Activated naive CD4-positive, alpha-beta T cell treated with anti-CD3 and anti-CD28 coated beads, Interleukin-2, amount 10 ng/mL, durations not matched to agents 5 hours and 36 hours (primary cell): ENCODE results near the gene ZNF480. TPM values are rescaled to one million over a fixed set of nuclear protein-coding genes. Genes with fewer than 3 reads are reported as not detected.

Experiments used
- microRNA-seq: library from miRNA; unstranded; fragments of <30 nt; microRNA quantifications from one replicate; pipeline ENCODE4 v1.2.0, GENCODE V29; 2022; ENCODE audit warnings: borderline microRNAs expressed, borderline replicate concordance
- total RNA-seq, 2 experiments: library from RNA; stranded (reverse); gene quantifications; one replicate each; pipeline ENCODE4 v1.2.3, GENCODE V29; 2021

The ZNF480 gene
- total RNA-seq, result 10 to 100 TPM; 16.3 to 19.8 TPM

DNA sequence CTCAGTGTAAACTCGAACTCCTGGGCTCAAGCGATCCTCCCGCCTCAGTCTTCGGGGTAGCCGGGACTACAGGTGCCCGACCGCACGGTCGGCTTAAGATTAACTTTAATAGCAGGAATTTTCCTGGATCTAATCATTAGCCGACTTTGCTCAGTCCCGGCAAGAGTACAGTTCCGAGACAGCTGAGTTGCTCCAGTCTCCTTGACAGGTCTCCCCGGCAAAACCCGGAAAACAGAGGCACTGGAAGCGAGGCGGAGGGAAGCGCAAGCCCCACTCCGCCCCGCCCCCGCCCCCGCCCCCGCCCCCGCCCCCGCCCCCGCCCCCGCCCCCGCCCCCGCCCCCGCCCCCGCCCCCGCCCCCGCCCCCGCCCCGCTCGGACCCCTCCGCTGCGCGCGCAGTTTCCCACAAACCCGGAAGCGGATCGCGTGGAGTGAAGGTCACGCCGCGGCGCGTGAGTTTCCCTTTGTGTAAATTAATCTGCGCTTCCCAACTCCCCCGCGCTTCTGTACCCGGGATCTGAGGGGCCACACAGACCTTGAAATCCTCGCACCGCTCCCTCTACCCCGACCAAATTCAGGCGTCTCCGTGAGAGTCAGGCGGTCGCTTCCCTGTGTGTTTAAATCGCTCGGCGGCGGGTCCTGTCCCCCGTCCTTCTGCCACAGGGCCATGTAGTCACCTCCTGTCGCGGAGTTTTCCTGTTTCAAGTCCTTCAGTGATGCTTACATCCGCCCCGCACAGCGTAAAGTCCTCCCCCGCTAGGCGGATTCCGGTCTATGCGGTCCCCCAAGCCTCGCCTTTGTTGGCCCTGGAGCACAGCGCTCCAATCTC is at the start of gene ZNF480:
Gene ZNF480, plus strand, starts transcription at position 397 of the 828 bp plus-strand sequence. CDS start 3,244 bp downstream, outside the sequence.

DNA sequence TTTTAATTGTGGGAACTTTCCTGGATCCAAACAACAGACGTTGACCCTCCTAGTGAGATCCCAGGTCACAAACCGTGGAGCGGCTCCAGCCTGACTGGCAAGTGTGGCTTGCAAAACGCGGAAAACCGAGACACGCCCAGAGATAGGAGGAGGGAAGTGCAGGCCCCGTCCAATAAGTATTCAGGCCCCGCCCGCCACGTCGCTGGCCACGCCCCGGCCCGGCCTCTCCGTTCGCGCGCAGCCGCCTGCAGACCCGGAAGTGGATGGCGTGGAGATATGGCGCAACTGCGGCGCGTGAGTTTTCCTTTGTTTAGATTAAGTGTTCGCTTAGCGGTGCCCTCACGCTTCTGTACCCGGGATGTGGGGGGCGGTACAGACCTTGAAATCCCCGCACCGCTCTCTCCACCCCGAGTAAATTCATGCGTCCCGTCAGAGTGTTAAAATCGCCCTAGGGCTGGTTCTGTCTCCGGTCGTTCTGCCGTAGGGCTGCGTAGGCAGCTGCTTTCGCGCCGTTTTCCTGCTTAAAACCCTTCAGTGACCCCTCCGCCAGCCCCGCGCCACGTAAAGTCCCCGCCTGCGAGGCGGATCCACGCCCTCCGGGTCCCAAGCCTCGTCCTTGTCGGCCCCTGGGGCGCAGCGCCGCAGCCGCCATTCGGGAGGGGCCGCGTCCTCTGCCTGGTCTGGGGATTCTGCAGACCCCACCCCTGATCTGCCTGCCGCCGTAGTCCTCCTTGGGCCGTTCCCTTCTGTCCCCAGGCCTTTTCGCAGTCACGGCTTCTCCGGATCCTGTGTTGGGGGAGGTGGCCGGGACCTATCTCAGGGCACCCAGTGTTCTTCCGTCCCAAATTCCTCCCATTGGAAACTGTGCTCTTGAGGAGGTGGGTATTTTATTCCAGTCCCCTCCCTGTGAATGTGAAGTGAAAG is 27.4 kb upstream of the ZNF480 start, which contains the start of gene ZNF766:
Gene ZNF766, plus strand, starts transcription at position 250 of the 924 bp plus-strand sequence. Its CDS starts 27 bp downstream, at position 277.

DNA sequence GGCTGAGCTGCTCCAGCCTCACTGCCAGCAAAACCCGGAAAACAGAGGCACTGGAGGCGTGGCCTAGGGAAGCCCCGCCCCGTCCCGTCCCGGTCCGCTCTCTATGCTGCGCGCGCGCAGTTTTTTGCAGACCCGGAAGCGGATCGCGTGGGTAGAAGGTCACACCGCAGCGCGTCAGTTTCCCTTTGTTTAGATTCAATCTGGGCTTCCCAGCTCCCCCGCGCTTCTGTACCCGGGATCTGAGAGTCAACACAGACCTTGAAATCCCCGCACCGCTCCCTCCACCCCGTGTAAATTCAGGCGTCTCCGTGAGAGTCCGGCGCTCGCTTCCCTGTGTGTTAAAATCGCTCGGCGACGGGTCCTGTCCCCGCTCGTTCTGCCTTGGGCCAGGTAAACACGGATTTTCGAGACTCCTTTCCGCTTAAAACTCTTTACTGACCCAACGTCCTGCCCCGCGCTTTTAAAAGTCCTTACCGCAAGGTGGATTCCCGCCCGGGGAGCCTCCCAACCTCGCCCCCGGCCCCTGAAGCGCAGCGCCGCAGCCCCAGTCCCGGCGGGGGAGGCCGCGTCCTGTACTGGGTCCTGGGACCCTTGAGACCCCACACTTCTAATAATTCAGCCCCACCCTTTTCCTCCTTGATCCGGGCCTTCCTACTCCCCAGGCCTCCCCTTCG is 39.3 kb downstream of the ZNF480 start, which contains the start of gene ZNF610:
Gene ZNF610, plus strand, starts transcription at position 127 of the 674 bp plus-strand sequence. CDS start 12,930 bp downstream, outside the sequence.

DNA sequence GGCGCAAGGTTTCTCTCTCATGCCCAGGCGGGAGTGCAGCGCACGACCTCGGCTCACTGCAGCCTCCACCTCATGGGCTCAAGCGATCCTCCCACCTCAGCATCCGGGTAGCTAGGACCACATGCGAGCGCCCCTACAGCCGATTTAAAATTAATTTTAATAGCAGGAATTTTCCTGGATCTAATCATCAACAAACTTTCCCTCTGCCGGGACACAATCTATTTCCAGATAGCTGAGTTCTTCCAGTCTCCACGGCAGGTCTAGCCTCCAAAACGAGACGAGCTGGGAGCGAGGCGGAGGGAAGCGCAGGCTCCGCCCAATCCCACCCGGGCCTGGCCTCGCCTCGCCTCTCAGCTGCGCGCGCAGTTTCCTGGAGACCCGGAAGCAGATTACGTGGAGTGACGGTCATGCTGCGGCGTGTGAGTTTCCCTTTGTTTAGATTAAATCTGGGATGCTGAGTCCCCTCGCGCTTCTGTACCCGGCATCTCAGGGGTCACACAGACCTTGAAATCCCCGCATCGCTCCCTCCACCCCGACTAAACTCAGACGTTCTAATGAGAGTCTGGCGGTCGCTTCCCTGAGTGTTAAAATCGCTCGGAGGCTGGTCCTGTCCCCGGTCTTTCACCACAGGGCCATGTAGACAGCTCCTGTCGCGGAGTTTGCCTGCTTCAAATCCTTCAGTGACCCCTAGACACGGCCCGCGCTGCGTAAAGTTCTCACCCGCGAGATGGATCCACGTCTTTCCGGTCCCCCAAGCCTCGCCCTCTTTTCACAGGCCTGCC is 72.8 kb downstream of the ZNF480 start, which contains the start of gene ZNF880:
Gene ZNF880, plus strand, starts transcription at position 365 of the 782 bp plus-strand sequence. Its CDS starts 43 bp downstream, at position 408.

Small RNA genes within 50 kb of the gene (microRNA-seq; reads per million reads assigned to microRNA genes)
- gene MIR643, result 5.8 reads per million, percentile 32 among the genes with 10 or more reads in this experiment

Other genes starting within 250 kb of the ZNF480 start
- 10 to 100 TPM; 17.1 to 17.2 TPM for gene ZNF432, start 248.3 kb upstream of the ZNF480 start, total RNA-seq
- gene ZNF841, start 201.4 kb upstream of the ZNF480 start, total RNA-seq, result 10 to 100 TPM; 30.4 to 30.7 TPM
- gene ZNF616, start 157.2 kb upstream of the ZNF480 start, total RNA-seq, result 1 to 10 TPM; 9.3 to 9.4 TPM
- 10 to 100 TPM; 23.2 to 27.9 TPM for gene ZNF836, start 125.5 kb upstream of the ZNF480 start, total RNA-seq
- 100 to 1,000 TPM; 193 to 200 TPM for gene PPP2R1A, start 107.1 kb upstream of the ZNF480 start, total RNA-seq
- 10 to 100 TPM; 26.0 to 28.0 TPM for gene ZNF766, start 27.6 kb upstream of the ZNF480 start, total RNA-seq
- 1 to 10 TPM in 1 of 2 experiments, under 1 TPM in 1; 0.81 to 1.1 TPM for gene ZNF610, start 39.1 kb downstream of the ZNF480 start, total RNA-seq
- gene ZNF880, start 72.8 kb downstream of the ZNF480 start, total RNA-seq, result 10 to 100 TPM; 19.0 to 19.3 TPM
- 10 to 100 TPM; 12.7 to 16.5 TPM for gene ZNF528, start 100.7 kb downstream of the ZNF480 start, total RNA-seq
- gene ZNF534, start 132.0 kb downstream of the ZNF480 start, total RNA-seq, result not detected
- gene ZNF578, start 156.4 kb downstream of the ZNF480 start, total RNA-seq, result 1 to 10 TPM; 2.5 to 2.8 TPM
- gene ZNF808, start 230.5 kb downstream of the ZNF480 start, total RNA-seq, result 10 to 100 TPM; 41.1 to 41.7 TPM